ENCODE results near the gene MRRF.
"Not testable (repeated sequence)": the region's sequence is repeated elsewhere in the genome, so short reads cannot be mapped to it uniquely, and the experiment has no call there.

The MRRF gene

GRCh38 chr9:122363131-122363530 is 98.4 kb downstream of the MRRF start:
- DNase-seq, result not testable (repeated sequence)

DNA sequence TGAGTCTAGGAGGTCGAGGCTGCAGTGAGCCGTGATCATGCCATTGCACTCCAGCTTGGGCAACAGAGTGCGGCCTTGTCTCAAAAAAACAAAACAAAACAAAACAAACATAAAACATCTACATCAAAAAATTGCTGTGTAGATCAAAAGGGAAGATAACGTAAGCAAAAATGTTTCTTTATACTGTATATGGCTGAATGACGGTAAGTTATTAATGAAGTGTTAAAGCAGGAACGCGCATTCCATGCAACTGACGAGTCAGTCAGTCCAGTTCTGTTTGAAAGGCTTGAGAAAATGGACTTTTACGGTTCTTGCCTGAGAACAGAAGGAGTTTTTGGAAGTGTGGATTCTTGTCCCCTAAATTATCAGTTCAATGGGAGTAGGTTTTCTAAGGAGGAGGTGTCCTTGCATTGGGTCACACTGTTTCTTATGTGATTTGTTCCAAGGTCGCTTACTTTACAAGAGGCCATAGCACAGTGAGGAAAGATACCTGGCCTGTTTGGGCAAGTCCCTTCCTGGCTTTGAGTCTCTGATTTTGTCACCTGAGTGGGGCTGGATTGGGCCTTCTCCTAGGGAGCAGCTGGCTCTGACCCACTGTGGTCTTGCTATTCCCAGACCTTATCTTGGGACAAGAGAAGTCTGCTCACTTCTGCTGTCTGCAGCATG is 99.6 kb downstream of the MRRF start:
- DNase-seq, result no peak

- no peak for DNase-seq
Observed at GRCh38 chr9:122364783-122365150, 100.1 kb downstream of the MRRF start.

- DNase-seq, result no peak
Observed at GRCh38 chr9:122366074-122366660, 101.5 kb downstream of the MRRF start.

- no peak for DNase-seq
Observed at GRCh38 chr9:122367065-122367464, 102.4 kb downstream of the MRRF start.

GRCh38 chr9:122367774-122368460 is 103.2 kb downstream of the MRRF start:
- DNase-seq, result no peak

DNA sequence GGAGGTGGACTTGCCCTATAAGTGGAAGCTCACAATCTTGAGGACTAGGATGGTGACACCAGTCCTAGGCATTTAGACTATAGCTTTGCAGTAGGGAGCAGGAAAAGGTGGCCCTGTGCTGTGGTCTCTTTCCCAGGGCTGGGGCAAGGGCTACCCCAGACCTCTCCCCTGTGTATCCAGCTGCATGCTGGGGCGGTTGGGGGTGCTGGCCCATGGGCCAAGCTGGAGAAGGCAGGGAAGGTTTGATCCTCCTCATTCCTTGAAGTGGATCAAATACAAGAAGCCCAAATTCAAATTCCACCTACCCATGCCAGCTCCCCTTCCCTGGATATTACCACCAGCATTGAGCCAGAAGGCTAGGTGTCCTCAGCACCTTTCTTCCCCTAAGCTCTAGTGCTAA is 104.0 kb downstream of the MRRF start:
- no peak for DNase-seq

GRCh38 chr9:122370303-122370702 is 105.6 kb downstream of the MRRF start:
- DNase-seq, result no peak

- DNase-seq, result peak; percentile 48
Observed at GRCh38 chr9:122370869-122371755, 106.4 kb downstream of the MRRF start, which contains the start of gene PTGS1. PTGS1 (plus strand) TSS chr9:122371024; CDS start chr9:122371085, 61 bp downstream.

DNA sequence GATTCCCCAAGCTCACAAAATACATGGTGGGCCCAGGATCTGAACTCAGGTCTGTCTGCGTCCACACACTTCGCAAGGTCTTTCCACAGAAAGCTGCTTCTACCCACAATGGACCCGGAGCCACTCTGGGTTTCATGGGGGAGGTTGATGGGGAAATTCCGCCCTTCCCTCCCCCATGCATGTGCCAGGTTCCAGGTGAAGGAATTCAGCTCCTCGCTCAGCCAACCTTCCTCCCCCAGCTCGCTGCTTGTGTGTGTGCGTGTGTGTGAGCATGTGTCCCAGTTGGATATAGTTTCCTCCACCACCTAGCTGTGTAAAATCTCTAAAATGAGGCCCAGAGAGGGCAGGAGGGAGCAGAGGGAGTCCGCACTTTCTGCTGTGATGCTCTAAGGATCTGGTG is 107.2 kb downstream of the MRRF start:
- no peak for DNase-seq

DNA sequence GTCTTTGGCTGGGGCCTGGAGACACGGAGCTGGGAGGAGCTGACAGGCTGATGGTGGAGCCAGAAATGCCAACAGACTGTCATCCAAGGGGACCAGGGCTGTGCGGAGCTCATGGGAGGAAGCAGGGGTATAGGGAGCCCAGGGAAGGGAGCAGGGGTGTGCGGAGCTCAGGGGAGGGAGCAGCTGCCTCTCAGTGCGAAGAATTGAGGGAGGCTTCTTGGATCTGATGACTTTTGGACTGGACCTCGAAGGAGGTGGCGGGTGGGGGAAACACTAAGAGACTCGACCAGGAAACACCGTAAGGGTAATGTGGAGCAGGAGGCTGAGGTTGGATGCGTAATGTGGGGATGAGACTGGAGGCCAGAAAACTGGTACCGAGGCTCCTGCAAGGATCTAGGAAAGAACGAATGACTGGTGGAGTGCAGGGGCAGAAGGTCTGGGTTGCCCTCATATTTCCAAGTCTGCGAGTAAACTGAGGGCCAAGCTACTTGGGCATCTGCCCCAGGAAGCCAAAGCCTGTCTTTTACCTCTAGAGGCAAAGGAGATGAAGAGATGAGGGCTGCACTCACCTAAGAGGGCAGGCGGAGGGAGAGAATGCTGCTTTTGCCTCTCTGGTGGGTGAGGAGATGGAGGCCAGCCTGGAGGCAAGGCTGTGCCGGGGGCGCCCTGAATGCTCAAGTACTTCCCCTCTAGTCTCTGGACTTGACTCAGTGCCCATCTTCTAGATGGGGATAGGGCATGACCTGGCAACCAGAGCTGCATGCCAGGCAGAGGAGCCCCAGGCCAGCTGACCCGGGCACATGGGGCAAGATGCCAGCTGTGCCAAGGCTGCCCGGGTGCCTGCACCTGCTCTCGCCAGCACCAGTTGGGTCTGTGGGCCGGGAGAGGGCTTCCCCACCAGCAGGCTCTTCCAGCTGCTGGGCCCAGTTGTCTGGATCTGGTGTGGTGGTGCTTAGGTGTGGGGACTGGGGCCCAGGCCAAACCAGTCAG is 108.5 kb downstream of the MRRF start:
- DNase-seq, result no peak

GRCh38 chr9:122374885-122375420 is 110.3 kb downstream of the MRRF start:
- no peak for DNase-seq

DNA sequence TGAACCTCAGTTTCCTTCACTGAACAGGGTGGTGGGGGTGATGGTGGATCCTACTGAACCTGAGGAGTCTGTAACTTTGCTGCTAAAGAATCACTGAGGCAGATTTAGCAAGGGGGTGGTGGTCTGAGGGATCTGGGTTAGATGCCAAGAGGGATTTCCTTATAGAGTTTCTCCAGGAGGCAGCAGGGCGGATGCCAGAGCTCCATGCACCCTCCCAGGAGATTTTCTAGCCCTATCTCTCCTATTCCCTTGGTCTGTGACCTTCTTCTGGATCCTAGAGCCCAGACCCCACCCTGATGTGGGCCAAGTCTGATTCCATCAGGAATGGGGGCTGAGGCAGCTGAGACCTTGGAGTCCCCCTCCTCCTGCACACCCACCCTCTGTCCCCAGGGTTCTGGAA is 112.1 kb downstream of the MRRF start:
- DNase-seq, result no peak

DNA sequence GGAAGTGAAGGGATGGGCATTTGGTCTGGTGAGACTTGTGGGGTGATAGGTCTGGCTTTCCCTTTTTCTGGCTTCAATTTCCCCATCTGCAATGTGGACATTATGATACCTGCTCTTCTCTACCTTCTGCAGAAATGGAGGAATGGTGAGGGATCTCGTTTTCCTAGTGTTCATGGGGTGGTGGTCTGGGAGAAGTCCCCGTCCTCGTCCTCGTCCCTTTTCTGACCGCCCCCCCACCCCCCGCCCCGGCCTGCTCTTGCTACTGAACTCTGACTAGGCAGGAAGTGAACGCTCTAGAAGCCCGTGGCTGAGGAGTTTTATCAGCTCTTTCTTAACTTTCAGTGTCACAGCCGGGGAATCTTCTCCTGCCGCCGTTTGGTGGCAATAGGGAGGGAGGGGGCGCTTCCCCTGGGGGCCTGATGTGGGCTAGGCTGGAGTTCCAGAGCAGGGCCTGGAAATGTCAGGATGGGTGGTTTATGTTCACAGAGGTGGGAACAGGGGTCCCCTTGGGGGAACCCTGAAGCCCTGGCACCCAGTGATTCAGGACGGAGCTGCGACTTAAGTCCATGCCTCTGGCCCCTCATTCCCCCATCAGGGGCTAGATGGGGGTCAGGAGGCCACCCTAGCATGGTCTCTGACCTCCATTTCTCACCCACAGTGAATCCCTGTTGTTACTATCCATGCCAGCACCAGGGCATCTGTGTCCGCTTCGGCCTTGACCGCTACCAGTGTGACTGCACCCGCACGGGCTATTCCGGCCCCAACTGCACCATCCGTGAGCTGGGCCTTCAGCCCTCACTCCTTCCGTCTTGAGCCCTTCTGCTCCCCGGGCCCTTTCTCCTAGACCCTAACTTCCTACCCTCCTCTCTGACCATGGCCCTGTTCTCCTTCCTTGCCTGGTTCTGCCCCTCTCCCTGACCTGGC is 112.8 kb downstream of the MRRF start:
- no peak for DNase-seq

- no peak for DNase-seq
Observed at GRCh38 chr9:122378236-122378635, 113.6 kb downstream of the MRRF start.

DNA sequence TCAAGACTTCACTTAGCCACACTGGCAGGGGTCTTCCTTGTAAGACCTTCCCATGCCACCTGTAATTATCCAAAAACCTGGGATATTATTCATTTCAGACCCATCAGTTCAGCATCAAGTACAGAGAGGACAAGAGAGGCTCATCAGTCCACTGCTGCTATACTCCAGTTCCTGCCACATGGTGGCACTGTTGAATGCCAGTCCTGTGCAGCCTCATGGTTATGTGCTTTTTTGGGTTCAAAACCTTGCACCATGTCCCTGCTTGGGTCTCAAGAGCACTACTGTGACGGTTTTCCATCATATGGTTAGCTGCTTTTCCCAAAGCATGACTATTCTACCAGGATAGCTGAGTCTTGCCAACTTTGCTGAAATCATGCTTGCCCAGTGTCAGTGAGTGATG is 114.7 kb downstream of the MRRF start:
- DNase-seq, result no peak

DNA sequence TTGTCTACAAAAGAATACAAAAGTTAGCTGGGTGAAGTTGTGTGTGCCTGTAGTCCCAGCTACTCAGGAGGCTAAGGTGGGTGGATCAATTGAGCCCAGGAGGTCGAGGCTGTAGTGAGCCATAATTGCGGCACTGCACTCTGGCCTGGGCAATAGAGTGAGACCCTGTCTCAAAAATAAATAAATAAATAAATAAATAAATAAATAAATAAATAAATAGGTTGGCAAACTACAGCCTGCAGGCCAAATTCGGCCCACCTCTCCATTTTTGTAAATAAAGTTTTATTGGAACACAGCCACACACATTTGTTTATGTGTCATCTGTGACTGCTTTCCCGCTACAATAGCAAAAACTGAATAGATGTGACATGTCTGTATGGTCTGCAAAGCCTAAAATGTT is 115.6 kb downstream of the MRRF start:
- DNase-seq, result no peak
